ENCODE data around the gene STX1A.

Gene STX1A

GRCh38 chr7:73704640-73705550 is 14.6 kb downstream of the STX1A start:
- Histone ChIP-seq H3K4me3 (ENCODE audit: low read length) (no peak overlapping the region), H3K27me3 (ENCODE audit: control insufficient read depth, insufficient read depth, low read length) (no peaks in the 10 kb centered on the region)

DNA sequence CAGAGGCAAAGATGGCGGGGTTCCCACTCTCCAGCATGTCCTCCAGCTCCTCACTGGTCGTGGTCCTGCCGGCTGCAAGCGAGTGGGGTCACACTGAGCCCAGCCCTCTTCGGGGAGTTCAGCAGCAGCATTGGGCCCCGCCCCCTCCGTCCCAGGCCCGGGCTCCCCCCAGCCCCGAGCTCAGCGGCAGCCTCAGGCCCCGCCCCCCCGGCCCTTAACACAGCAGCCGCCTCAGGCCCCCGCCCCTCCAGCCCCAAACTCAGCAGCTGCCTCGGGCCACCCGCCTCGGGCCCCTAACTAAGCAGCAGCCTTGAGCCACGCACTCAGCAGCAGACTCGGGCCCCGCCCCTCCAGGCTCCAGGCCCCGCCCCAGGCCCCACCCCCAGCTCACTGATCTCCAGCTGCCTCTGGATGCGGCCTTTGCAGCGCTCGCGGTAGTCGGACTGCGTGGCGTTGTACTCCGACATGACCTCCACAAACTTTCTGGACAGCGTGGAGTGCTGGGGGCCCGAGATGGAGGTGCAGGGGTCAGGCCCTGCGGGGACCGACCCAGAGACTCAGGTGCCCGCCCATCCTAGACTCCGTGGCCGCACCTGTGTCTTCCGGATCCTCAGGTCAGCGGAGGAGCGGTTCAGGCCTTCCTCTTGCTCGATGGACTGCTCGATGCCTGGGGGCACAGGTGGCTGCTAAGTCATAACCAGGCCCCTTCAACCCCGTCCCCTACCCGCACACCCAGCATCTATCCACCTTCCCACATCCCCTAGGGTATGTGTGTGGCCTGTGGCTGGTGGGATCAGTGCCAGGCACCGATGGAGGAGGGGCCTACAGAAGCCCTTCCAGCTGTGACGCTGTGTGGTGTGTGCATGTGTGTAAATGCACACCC is 15.5 kb downstream of the STX1A start:
- Histone ChIP-seq H3K27ac (ENCODE audit: low read length) (no peak overlapping the region), H3K4me3 (ENCODE audit: low read length) (peak overlapping the region; percentile 54), H3K27me3 (ENCODE audit: control insufficient read depth, insufficient read depth, low read length) (no peaks in the 10 kb centered on the region), H3K9ac (ENCODE audit: low read length) (no peak overlapping the region), H3K4me1 (ENCODE audit: control insufficient read depth, low read depth, low read length) (peaks cover 12% of the 10 kb centered on the region), H3K9me3 (ENCODE audit: control insufficient read depth, low read depth, low read length) (no peaks in the 10 kb centered on the region), H3K36me3 (ENCODE audit: control insufficient read depth, low read depth, low read length) (peaks cover 2% of the 10 kb centered on the region)

More at GRCh38 chr7:73704640-73705550, 14.6 kb downstream of the STX1A start:
- Histone ChIP-seq H3K27ac (ENCODE audit: low read length) (no peak overlapping the region), H3K4me1 (ENCODE audit: control insufficient read depth, low read depth, low read length) (peaks cover 12% of the 10 kb centered on the region), H3K9me3 (ENCODE audit: control insufficient read depth, low read depth, low read length) (no peaks in the 10 kb centered on the region), H3K9ac (ENCODE audit: low read length) (no peak overlapping the region), H3K36me3 (ENCODE audit: control insufficient read depth, low read depth, low read length) (no peaks in the 10 kb centered on the region)

DNA sequence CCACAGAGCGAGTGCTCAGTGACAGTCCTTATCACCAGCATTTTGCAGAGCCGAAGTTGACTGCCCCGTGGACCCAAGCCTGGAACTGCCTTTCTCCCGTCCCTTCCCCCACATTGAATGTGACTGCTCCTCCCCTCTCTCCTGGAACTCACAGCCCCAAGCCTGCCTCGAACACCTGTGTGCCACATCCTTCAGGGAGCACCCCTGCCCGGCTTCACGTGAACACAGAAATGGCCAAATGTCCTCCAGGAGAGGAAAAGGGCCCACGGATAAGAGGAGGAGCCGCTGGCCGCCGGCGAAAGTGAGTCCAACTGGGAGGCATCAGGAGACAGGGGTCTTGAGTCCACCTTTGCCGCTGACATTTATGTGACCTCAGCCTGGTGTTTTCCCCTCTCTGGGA is 16.2 kb downstream of the STX1A start:
- Histone ChIP-seq H3K36me3 (ENCODE audit: control insufficient read depth, low read depth, low read length) (peaks cover 8% of the 10 kb centered on the region), H3K9me3 (ENCODE audit: control insufficient read depth, low read depth, low read length) (no peaks in the 10 kb centered on the region), H3K27me3 (ENCODE audit: control insufficient read depth, insufficient read depth, low read length) (no peaks in the 10 kb centered on the region), H3K27ac (ENCODE audit: low read length) (no peak overlapping the region), H3K9ac (ENCODE audit: low read length) (no peak overlapping the region), H3K4me3 (ENCODE audit: low read length) (peak overlapping the region; percentile 54), H3K4me1 (ENCODE audit: control insufficient read depth, low read depth, low read length) (peaks cover 12% of the 10 kb centered on the region)

DNA sequence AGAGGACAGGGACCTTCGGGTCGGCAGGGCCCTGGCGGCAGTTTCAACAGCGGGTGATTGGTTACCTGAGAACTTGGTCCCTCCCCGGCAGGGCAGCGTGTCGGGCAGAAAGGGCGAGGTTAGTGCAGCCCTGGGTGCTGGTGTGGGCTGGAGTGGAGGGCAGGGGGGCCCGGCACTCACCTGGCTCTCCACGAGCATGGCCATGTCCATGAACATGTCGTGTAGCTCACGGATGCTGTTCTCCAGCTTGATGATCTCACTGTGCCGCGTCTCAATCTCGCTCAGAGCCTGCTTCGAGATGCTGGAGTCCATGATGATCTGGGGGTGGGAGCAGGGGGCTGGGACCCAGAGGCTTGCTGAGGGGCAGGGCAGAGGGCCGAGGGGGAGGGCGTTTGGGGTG is 16.8 kb downstream of the STX1A start:
- Histone ChIP-seq H3K4me3 (ENCODE audit: low read length) (no peak overlapping the region), H3K9ac (ENCODE audit: low read length) (no peak overlapping the region), H3K36me3 (ENCODE audit: control insufficient read depth, low read depth, low read length) (peaks cover 12% of the 10 kb centered on the region), H3K9me3 (ENCODE audit: control insufficient read depth, low read depth, low read length) (no peaks in the 10 kb centered on the region), H3K4me1 (ENCODE audit: control insufficient read depth, low read depth, low read length) (peaks cover 12% of the 10 kb centered on the region), H3K27ac (ENCODE audit: low read length) (no peak overlapping the region), H3K27me3 (ENCODE audit: control insufficient read depth, insufficient read depth, low read length) (no peaks in the 10 kb centered on the region)

DNA sequence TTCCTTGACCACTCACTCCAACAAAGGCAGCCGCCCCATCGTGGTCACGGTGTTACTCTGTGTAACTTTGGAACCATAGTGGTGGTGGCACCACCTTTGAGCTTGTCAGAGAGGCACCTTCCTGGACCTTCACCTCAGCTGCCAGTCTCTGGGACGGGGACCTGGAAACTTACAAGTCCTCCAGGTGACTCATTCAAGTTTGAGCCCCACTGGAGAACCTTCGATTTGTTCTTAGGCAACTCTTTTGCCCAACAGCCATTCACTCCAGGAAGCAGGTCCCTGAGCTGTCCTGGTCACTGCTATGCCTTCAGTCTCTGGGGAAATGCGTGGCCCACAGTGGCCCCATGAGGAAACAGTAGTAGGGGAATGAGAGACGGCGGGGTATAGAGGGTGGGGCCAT is 17.2 kb downstream of the STX1A start:
- no peak overlapping the region for H3K27ac ChIP-seq (ENCODE audit: low read length)
- H3K9me3 ChIP-seq (ENCODE audit: control insufficient read depth, low read depth, low read length), result no peaks in the 10 kb centered on the region
- H3K27me3 ChIP-seq (ENCODE audit: control insufficient read depth, insufficient read depth, low read length), result no peaks in the 10 kb centered on the region
- H3K4me3 ChIP-seq (ENCODE audit: low read length), result no peak overlapping the region
- H3K4me1 ChIP-seq (ENCODE audit: control insufficient read depth, low read depth, low read length), result peaks cover 12% of the 10 kb centered on the region
- H3K36me3 ChIP-seq (ENCODE audit: control insufficient read depth, low read depth, low read length), result peaks cover 17% of the 10 kb centered on the region
- H3K9ac ChIP-seq (ENCODE audit: low read length), result no peak overlapping the region

GRCh38 chr7:73701357-73701995 is 18.0 kb downstream of the STX1A start:
- Histone ChIP-seq H3K27ac (ENCODE audit: low read length) (no peak overlapping the region), H3K36me3 (ENCODE audit: control insufficient read depth, low read depth, low read length) (peaks cover 24% of the 10 kb centered on the region), H3K4me3 (ENCODE audit: low read length) (no peak overlapping the region), H3K9ac (ENCODE audit: low read length) (no peak overlapping the region), H3K4me1 (ENCODE audit: control insufficient read depth, low read depth, low read length) (peaks cover 12% of the 10 kb centered on the region), H3K9me3 (ENCODE audit: control insufficient read depth, low read depth, low read length) (no peaks in the 10 kb centered on the region), H3K27me3 (ENCODE audit: control insufficient read depth, insufficient read depth, low read length) (no peaks in the 10 kb centered on the region)

DNA sequence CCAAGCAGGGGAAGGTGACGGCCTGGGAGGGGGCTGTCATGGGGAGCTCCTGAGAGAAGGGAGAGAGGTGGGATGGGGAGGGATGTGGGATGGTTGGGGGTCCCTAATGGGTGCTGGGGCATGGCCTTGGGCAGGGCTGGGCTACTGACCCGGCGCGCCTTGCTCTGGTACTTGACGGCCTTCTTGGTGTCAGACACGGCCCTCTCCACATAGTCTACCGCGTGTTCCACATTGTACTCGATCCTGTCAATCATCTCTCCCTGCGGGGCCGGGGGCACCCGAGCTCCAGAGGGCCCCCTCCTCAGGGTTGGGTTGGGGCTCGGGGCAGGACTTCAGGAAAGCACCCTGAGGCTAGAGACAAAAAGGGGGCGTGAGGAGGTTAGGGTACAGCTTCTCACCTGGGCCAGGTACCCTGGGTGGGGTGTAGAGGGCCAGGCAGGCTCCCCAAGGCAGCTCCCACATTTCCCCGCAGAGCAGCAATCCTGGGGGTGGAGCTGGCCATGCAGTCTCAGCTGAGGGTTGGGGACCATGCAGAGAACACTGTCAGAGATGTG is 18.8 kb downstream of the STX1A start:
- H3K27me3 ChIP-seq (ENCODE audit: control insufficient read depth, insufficient read depth, low read length), result no peaks in the 10 kb centered on the region
- H3K36me3 ChIP-seq (ENCODE audit: control insufficient read depth, low read depth, low read length), result peaks cover 32% of the 10 kb centered on the region
- no peak overlapping the region for H3K4me3 ChIP-seq (ENCODE audit: low read length)
- no peak overlapping the region for H3K9ac ChIP-seq (ENCODE audit: low read length)
- H3K4me1 ChIP-seq (ENCODE audit: control insufficient read depth, low read depth, low read length), result peaks cover 12% of the 10 kb centered on the region
- no peaks in the 10 kb centered on the region for H3K9me3 ChIP-seq (ENCODE audit: control insufficient read depth, low read depth, low read length)
- H3K27ac ChIP-seq (ENCODE audit: low read length), result no peak overlapping the region

GRCh38 chr7:73700069-73700423 is 19.4 kb downstream of the STX1A start:
- Histone ChIP-seq H3K36me3 (ENCODE audit: control insufficient read depth, low read depth, low read length) (peaks cover 35% of the 10 kb centered on the region), H3K4me3 (ENCODE audit: low read length) (no peak overlapping the region), H3K27ac (ENCODE audit: low read length) (no peak overlapping the region), H3K9me3 (ENCODE audit: control insufficient read depth, low read depth, low read length) (no peaks in the 10 kb centered on the region), H3K9ac (ENCODE audit: low read length) (no peak overlapping the region), H3K4me1 (ENCODE audit: control insufficient read depth, low read depth, low read length) (peaks cover 12% of the 10 kb centered on the region), H3K27me3 (ENCODE audit: control insufficient read depth, insufficient read depth, low read length) (no peaks in the 10 kb centered on the region)

GRCh38 chr7:73699370-73700068 is 19.9 kb downstream of the STX1A start:
- Histone ChIP-seq H3K9me3 (ENCODE audit: control insufficient read depth, low read depth, low read length) (no peaks in the 10 kb centered on the region), H3K36me3 (ENCODE audit: control insufficient read depth, low read depth, low read length) (peaks cover 39% of the 10 kb centered on the region)

GRCh38 chr7:73698410-73698809 is 21.1 kb downstream of the STX1A start:
- Histone ChIP-seq H3K36me3 (ENCODE audit: control insufficient read depth, low read depth, low read length) (peaks cover 48% of the 10 kb centered on the region), H3K27me3 (ENCODE audit: control insufficient read depth, insufficient read depth, low read length) (no peaks in the 10 kb centered on the region), H3K4me3 (ENCODE audit: low read length) (no peak overlapping the region), H3K4me1 (ENCODE audit: control insufficient read depth, low read depth, low read length) (peaks cover 5% of the 10 kb centered on the region), H3K9ac (ENCODE audit: low read length) (no peak overlapping the region), H3K27ac (ENCODE audit: low read length) (no peak overlapping the region), H3K9me3 (ENCODE audit: control insufficient read depth, low read depth, low read length) (no peaks in the 10 kb centered on the region)

More at GRCh38 chr7:73699370-73700068, 19.9 kb downstream of the STX1A start:
- Histone ChIP-seq H3K27me3 (ENCODE audit: control insufficient read depth, insufficient read depth, low read length) (no peaks in the 10 kb centered on the region), H3K9ac (ENCODE audit: low read length) (no peak overlapping the region), H3K27ac (ENCODE audit: low read length) (no peak overlapping the region), H3K4me3 (ENCODE audit: low read length) (no peak overlapping the region), H3K4me1 (ENCODE audit: control insufficient read depth, low read depth, low read length) (peaks cover 12% of the 10 kb centered on the region)
